GM12875 (cell line): ENCODE results near the gene HNRNPA1.

Source experiments
- H3K4me3 ChIP-seq: one replicate; pipeline ENCODE4 v1.5.1; 2011; ENCODE audit warnings: low read depth, low read length, control low read depth
- TF ChIP-seq, protein P1 (sequence below): IDR thresholded peaks from 2 replicates; pipeline ENCODE4 v1.5.1; 2011; ENCODE audit warnings: low read depth, mild to moderate bottlenecking, control low read depth, inconsistent platforms, low read length, moderate library complexity, borderline replicate concordance; ENCODE audit not compliant: insufficient read depth

The HNRNPA1 gene

DNA sequence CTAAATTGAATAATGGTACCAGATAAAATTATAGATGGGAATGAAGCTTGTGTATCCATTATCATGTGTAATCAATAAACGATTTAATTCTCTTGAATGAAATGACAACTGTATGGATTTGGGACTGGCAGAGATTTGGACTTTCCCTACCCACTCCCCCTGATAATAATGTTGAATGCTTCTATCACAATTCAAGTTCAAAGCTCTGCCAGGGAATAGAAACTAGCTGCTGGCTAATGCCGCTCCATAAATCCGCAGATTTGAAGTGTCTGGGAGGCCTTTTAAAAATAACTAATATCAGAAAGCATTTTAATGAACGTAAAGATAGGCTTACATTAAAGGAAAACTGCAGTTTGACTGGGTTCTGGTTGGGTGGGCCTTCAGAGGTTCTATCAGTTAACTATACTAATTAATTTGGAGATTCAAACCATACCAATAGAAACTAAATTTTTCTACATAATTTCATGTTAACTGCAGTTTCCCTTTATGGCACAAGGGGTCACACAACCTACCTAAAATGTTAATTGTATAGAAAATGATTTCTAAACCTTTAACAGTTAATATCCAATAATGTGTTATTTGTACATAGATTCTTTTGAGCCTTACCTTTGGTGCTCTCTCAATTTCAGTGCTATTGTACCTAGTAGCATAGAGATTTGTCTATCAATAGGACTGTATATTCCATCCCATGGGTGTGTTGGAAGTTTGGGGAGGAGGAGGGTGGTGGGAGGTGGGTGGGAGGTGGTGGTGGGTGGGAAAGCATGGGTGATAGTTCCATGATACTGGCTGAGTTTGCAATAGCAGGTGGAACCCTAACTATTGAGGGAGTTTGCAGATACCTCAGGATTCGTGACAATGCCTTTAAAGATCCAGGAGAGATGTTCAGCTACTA, 4.9 kb downstream of the HNRNPA1 start:
- H3K4me3 ChIP-seq: no peak overlapping the region
- TF ChIP-seq, protein P1, sequence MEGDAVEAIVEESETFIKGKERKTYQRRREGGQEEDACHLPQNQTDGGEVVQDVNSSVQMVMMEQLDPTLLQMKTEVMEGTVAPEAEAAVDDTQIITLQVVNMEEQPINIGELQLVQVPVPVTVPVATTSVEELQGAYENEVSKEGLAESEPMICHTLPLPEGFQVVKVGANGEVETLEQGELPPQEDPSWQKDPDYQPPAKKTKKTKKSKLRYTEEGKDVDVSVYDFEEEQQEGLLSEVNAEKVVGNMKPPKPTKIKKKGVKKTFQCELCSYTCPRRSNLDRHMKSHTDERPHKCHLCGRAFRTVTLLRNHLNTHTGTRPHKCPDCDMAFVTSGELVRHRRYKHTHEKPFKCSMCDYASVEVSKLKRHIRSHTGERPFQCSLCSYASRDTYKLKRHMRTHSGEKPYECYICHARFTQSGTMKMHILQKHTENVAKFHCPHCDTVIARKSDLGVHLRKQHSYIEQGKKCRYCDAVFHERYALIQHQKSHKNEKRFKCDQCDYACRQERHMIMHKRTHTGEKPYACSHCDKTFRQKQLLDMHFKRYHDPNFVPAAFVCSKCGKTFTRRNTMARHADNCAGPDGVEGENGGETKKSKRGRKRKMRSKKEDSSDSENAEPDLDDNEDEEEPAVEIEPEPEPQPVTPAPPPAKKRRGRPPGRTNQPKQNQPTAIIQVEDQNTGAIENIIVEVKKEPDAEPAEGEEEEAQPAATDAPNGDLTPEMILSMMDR: no peak

DNA sequence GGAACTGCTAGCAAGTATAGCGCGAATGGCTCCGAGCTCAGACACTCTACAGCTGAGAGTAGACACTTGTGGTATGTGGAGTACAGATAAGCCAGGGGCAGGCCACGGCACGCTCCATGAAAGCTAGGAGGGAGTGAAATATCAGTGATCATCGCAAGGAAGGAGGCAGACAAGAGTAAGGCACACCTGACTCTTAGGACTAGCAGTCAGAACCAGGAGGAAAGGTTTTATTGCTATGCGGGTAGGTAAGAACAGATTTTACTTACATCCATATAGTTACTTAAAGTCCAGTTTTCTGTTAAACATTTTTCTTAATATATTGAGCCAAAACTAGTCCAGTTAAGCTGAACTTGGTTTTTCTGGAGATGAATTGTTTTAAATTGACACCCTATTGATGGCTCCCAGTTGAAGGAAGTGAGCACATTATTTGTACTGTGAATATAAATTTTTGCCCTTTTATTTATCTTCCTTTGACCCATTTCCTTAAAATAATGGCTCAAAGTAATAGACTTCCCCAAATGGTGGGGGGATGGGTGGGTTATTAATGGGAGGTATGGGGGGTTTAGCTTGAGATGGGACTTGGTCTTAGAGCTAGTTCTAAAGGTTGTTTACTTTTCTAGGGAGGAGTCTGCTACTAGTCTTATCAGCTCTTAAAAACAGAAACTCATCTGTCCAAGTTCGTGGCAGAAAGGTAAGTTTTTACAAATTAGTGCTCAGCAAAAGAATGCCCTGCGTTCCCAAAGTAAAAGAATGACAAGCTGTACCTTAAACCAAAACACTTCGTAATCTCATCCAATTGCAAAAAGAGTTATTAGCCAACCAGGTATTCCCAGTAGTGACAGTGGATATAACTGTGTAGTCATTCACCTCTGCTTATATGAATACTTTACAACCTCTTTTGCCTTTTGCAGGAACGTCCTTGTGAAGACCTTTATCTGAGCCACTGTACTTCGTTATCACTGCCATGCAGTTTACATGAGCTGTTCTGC, 5.8 kb downstream of the HNRNPA1 start:
- H3K4me3 ChIP-seq: no peak overlapping the region
- TF ChIP-seq, protein P1: no peak

DNA sequence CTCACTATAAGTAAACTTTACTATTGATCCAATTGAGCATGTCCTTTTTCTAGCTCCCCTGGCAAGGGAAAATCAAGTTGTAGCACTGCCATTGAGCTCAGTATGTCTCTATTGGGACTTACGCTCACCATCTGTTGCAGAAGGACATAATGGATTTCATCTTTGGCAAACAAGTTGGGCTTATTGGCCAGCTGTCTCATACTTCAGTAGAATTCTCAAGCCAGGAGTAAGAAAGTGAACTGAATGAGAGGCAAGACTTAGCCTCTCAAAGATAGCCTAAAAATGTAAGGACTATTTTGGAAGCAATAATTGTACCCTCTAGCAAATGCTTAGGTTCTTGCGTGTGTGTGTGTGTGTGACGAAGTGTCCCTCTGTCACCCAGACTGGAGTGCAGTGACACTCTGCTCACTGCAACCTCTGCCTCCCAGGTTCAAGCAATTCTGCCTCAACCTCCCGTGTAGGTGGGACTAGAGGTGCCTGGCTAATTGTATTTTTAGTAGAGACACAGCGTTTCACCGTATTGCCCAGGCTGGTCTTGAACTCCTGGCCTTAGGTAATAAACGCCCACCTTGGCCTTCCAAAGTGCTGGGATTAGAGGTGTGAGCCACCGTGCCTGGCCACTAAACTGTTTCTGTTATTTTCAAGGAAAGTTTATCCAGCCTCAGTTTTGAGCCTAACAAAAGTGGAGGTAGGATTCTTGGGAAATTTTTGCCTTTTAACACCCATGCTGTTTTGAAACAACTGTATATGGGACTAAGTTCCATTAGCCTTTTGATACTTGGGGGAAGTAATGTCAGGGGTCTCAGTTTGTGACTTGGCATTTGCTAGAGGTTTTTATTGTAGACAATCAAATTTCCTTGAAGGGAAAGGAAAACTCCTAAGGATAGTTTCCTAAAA, 7.0 kb downstream of the HNRNPA1 start:
- no peak overlapping the region for H3K4me3 ChIP-seq
- TF ChIP-seq, protein P1: no peak

- TF ChIP-seq, protein P1: no peak
- no peak overlapping the region for H3K4me3 ChIP-seq
These were observed 11.8 kb downstream of the HNRNPA1 start for GRCh38 chr12:54292083-54292930.

GRCh38 chr12:54292931-54293241, 12.4 kb downstream of the HNRNPA1 start:
- TF ChIP-seq, protein P1: no peak
- no peak overlapping the region for H3K4me3 ChIP-seq
